CD14-positive monocyte (primary cell): Measurements from ENCODE around the gene IDH2. TPM values are rescaled to one million over a fixed set of nuclear protein-coding genes. Genes with fewer than 3 reads are reported as not detected.

Experiments
- DNase-seq, 3 donors: peaks; one replicate each; pipeline ENCODE4 v3.0.0-alpha.2; 2011 to 2022
- H2AFZ ChIP-seq: 2 replicates; pipeline ENCODE4 v1.6.0; 2012; ENCODE audit warnings: mild to moderate bottlenecking, low read depth, low read length, inconsistent platforms; ENCODE audit not compliant: insufficient read depth, poor library complexity, severe bottlenecking
- H3K27ac ChIP-seq, 2 donors: 1 replicate in 1 of 2; 2 replicates in 1 of 2; pipeline ENCODE4 v1.5.1; 2012 to 2013; ENCODE audit warnings: low read length in 2 of 2, control low read depth in 1 of 2, inconsistent platforms in 1 of 2, low read depth in 1 of 2, mild to moderate bottlenecking in 1 of 2
- H3K27me3 ChIP-seq, 2 donors: one replicate each; pipeline versions ENCODE4 v1.6.0 to v1.6.1; 2011 to 2013; ENCODE audit warnings: low read length in 2 of 2; ENCODE audit not compliant: control insufficient read depth in 2 of 2, insufficient read depth in 2 of 2
- H3K36me3 ChIP-seq, 2 donors: replicated peaks in 1 of 2; 1 replicate in 1 of 2; 2 replicates in 1 of 2; pipeline versions ENCODE4 v1.5.1 to v1.6.1; 2012 to 2013; ENCODE audit warnings: low read length in 2 of 2, control low read depth in 1 of 2, inconsistent platforms in 1 of 2, mild to moderate bottlenecking in 1 of 2; ENCODE audit not compliant: insufficient read depth in 2 of 2, control insufficient read depth in 1 of 2
- H3K4me1 ChIP-seq, 2 donors: 1 replicate in 1 of 2; 2 replicates in 1 of 2; pipeline versions ENCODE4 v1.5.1 to v1.6.1; 2012 to 2013; ENCODE audit warnings: low read length in 2 of 2, control low read depth in 1 of 2, inconsistent platforms in 1 of 2, mild to moderate bottlenecking in 1 of 2, moderate library complexity in 1 of 2; ENCODE audit not compliant: insufficient read depth in 2 of 2, control insufficient read depth in 1 of 2
- H3K4me2 ChIP-seq: replicated peaks from 2 replicates; pipeline ENCODE3; 2012; ENCODE audit warnings: low read length, moderate library complexity, mild to moderate bottlenecking; ENCODE audit not compliant: poor library complexity, severe bottlenecking; ENCODE audit errors: extremely low read depth
- H3K4me3 ChIP-seq, 3 experiments: fragments of 200-600 bp in 1 of 3; sonication (generic) in 1 of 3; replicated peaks in 1 of 3; 1 replicate in 2 of 3; 2 replicates in 1 of 3; pipeline ENCODE4 v1.5.1; 2011 to 2013; ENCODE audit warnings: low read length in 3 of 3, mild to moderate bottlenecking in 3 of 3, control low read depth in 2 of 3, low read depth in 2 of 3, inconsistent platforms in 1 of 3, moderate library complexity in 1 of 3
- H3K79me2 ChIP-seq: 2 replicates; pipeline ENCODE4 v1.6.0; 2012; ENCODE audit warnings: mild to moderate bottlenecking, control low read depth, inconsistent platforms, low read length, moderate library complexity; ENCODE audit not compliant: insufficient read depth
- H3K9ac ChIP-seq: 2 replicates; pipeline ENCODE4 v1.6.0; 2017; ENCODE audit warnings: low read length, mild to moderate bottlenecking; ENCODE audit not compliant: insufficient read depth, poor library complexity, severe bottlenecking
- H3K9me3 ChIP-seq, 2 donors: replicated peaks in 1 of 2; 1 replicate in 1 of 2; 2 replicates in 1 of 2; pipeline versions ENCODE4 v1.5.1 to v1.6.1; 2012 to 2013; ENCODE audit warnings: low read length in 2 of 2, control low read depth in 1 of 2; ENCODE audit not compliant: control insufficient read depth in 1 of 2, insufficient read depth in 1 of 2
- H4K20me1 ChIP-seq: 2 replicates; pipeline ENCODE4 v1.6.0; 2012; ENCODE audit warnings: mild to moderate bottlenecking, low read length, control low read depth, moderate library complexity; ENCODE audit not compliant: insufficient read depth
- H3K27ac Mint-ChIP-seq, 7 donors: one replicate each; pipeline ENCODE4 v1.8.0; 2020; ENCODE audit warnings: mild to moderate bottlenecking in 7 of 7, mixed read lengths in 7 of 7, moderate library complexity in 6 of 7, inconsistent platforms in 2 of 7
- H3K27me3 Mint-ChIP-seq, 3 donors: one replicate each; pipeline ENCODE4 v1.8.0; 2021 to 2022; ENCODE audit warnings: low read depth in 3 of 3, mild to moderate bottlenecking in 3 of 3, mixed read lengths in 3 of 3, moderate library complexity in 3 of 3, inconsistent platforms in 1 of 3
- H3K36me3 Mint-ChIP-seq, 2 donors: one replicate each; pipeline ENCODE4 v1.8.0; 2020; ENCODE audit warnings: mixed read lengths in 2 of 2, inconsistent platforms in 1 of 2, mild to moderate bottlenecking in 1 of 2
- H3K4me1 Mint-ChIP-seq: one replicate; pipeline ENCODE4 v1.8.0; 2020; ENCODE audit warnings: mild to moderate bottlenecking, mixed read lengths
- H3K4me3 Mint-ChIP-seq, 2 donors: one replicate each; pipeline ENCODE4 v1.8.0; 2020; ENCODE audit warnings: mild to moderate bottlenecking in 2 of 2, mixed read lengths in 2 of 2, moderate library complexity in 1 of 2
- H3K9me3 Mint-ChIP-seq, 7 donors: one replicate each; pipeline ENCODE4 v1.8.0; 2020 to 2022; ENCODE audit warnings: mixed read lengths in 7 of 7, mild to moderate bottlenecking in 6 of 7, moderate library complexity in 6 of 7, inconsistent platforms in 2 of 7
- CTCF ChIP-seq: fragments of 200-600 bp; IDR thresholded peaks from one replicate; pipeline ENCODE4 v1.8.0; 2022; ENCODE audit warnings: antibody characterized with exemption, mild to moderate bottlenecking
- WGBS: methylation state at CpG from one replicate; pipeline ENCODE4 v1.1.5; 2013; ENCODE audit warnings: missing lambda C conversion rate; ENCODE audit not compliant: insufficient coverage; 5-methylcytosine and 5-hydroxymethylcytosine counted together
- intact Hi-C, 2 donors: fragments of 100-400 bp; cut with micrococcal nuclease; formaldehyde crosslinking; loops; one replicate each; pipeline versions ENCODE4 v1.15.0 to v1.15.1; 2023
- polyA plus RNA-seq, 3 donors: library from polyadenylated mRNA; depleted of rRNA in 1 of 3; unstranded in 2 of 3; stranded (reverse) in 1 of 3; fragments of 300-500 nt in 2 of 3; fragments of >200 nt in 1 of 3; fragmentation: Illumina TruSeq in 2 of 3; gene quantifications; 1 replicate in 2 of 3; 2 replicates in 1 of 3; pipeline ENCODE4 v1.2.3, GENCODE V29; 2012 to 2021

Gene IDH2
- polyA plus RNA-seq, 3 donors: 40.6 to 115 (median 82.2) TPM

DNA sequence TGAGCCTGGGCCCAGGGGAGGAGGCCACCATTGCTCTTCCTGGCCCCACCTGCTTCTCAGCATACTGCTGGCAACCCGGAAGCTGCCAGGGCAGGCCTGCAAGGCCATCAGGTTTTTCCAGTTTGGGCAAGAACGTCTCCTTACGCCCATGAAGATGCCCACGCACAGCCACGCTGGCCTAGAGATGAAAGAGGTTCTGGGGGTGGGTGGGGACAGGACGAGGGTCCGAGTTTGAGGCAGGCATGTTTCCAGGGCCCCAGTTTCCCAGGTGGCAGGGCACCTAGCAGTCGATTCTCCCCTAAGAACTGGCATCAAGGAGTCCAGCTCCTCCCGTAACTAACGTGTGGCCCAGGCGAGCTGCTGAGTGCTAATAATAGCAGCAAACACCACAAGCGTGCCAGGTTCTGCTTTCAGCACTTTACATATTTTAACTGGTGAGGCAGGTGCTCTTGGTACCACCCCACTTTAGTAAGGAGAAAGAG lies 55.3 kb downstream of the IDH2 start:
- DNase-seq: no peak
- intact Hi-C loops: no loop called here
- Histone ChIP-seq H4K20me1 (peaks cover 15% of the 10 kb centered on the region), H3K4me3 (peak overlapping the region in 1 of 3 experiments; percentile 20), H3K4me1 (peaks cover 53 to 67% of the 10 kb centered on the region in 2 donors), H3K4me2 (no peak overlapping the region), H3K9me3 (no peaks in the 10 kb centered on the region), H3K79me2 (peaks cover 98% of the 10 kb centered on the region), H2AFZ (no peak overlapping the region), H3K36me3 (peaks cover 18 to 65% of the 10 kb centered on the region in 2 donors), H3K27me3 (no peaks in the 10 kb centered on the region), H3K27ac (peak overlapping the region; percentile 40 to 73), H3K9ac (peak overlapping the region; percentile 36)
- Mint-ChIP-seq H3K4me1 (peaks cover 72% of the 10 kb centered on the region), H3K27ac (peak overlapping the region in 6 of 7 donors; percentile 17 to 87 (median 74)), H3K9me3 (no peaks in the 10 kb centered on the region), H3K36me3 (peaks cover 46 to 66% of the 10 kb centered on the region in 2 donors), H3K27me3 (peaks cover 0 to 5% (median 0%) of the 10 kb centered on the region in 3 donors), H3K4me3 (no peak overlapping the region)
- TF ChIP-seq CTCF: no peak
- 58% methylated on average over 6 of the region's 12 CpGs for WGBS

DNA sequence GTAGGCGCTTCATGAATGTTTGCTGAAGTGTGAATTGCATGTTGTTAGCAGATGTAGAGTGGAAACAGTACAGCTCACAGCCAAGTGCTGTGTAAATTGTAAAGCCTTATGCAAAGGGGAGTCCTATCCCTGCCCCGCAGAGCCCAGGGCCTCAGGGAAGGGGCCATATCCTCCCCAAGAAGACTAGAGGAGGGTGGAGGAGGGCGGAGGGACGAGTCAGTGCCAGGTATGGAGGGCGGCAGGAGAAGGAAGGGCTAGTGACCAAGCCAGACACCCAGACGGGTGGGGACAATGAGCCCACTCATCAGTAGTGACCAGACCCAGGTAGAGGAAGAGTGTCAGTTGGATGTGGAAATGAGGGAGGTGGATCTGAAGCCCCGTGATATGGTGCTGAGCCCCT lies 56.0 kb downstream of the IDH2 start:
- Mint-ChIP-seq H3K9me3 (no peaks in the 10 kb centered on the region), H3K36me3 (peaks cover 46 to 69% of the 10 kb centered on the region in 2 donors), H3K27ac (peak overlapping the region; percentile 41 to 87 (median 74)), H3K4me3 (no peak overlapping the region), H3K27me3 (peaks cover 0 to 5% (median 0%) of the 10 kb centered on the region in 3 donors), H3K4me1 (peaks cover 71% of the 10 kb centered on the region)
- Histone ChIP-seq H3K27me3 (no peaks in the 10 kb centered on the region), H4K20me1 (peaks cover 15% of the 10 kb centered on the region), H3K9ac (no peak overlapping the region), H3K4me2 (no peak overlapping the region), H3K4me3 (peak overlapping the region in 1 of 3 experiments; percentile 20), H3K9me3 (no peaks in the 10 kb centered on the region), H3K79me2 (peaks cover 98% of the 10 kb centered on the region), H3K27ac (peak overlapping the region; percentile 40 to 73), H3K4me1 (peaks cover 50 to 65% of the 10 kb centered on the region in 2 donors), H3K36me3 (peaks cover 18 to 63% of the 10 kb centered on the region in 2 donors), H2AFZ (no peak overlapping the region)
- no peak for DNase-seq
- TF ChIP-seq CTCF: no peak
- 80% methylated on average over 2 of the region's 7 CpGs for WGBS
- intact Hi-C loops: no loop called here
